HepG2 (cell line): Measurements from ENCODE around the gene MACROD2.

ENCODE experiments used
- HBP1 ChIP-seq: IDR thresholded peaks from 2 replicates; pipeline ENCODE4 v1.6.1; 2016; ENCODE audit warnings: low read depth, control low read depth
- HCFC1 ChIP-seq: fragments of 150-350 bp; IDR thresholded peaks from 2 replicates; pipeline ENCODE4 v1.6.1; 2014; ENCODE audit warnings: low read depth, low read length
- KAT2B ChIP-seq: fragments of 150-350 bp; IDR thresholded peaks from 2 replicates; pipeline ENCODE4 v1.6.1; 2014; ENCODE audit warnings: low read depth, low read length, borderline replicate concordance
- MAX ChIP-seq: IDR thresholded peaks from 2 replicates; pipeline ENCODE4 v1.6.1; 2012; ENCODE audit warnings: inconsistent platforms
- MEF2D ChIP-seq: sonication (generic); formaldehyde crosslinking; IDR thresholded peaks from 2 replicates; pipeline ENCODE4 v1.5.1; 2020; ENCODE audit warnings: mild to moderate bottlenecking, missing genetic modification reagents
- NCOR1 ChIP-seq: fragments of 200-600 bp; sonication (generic); IDR thresholded peaks from 2 replicates; pipeline ENCODE4 v1.7.0; 2017; ENCODE audit warnings: antibody characterized with exemption, low read length, borderline replicate concordance
- TCF7 ChIP-seq: sonication (generic); IDR thresholded peaks from 2 replicates; pipeline ENCODE4 v1.6.1; 2016; ENCODE audit warnings: antibody characterized with exemption, low read depth
- ZNF878 ChIP-seq: sonication (generic); formaldehyde crosslinking; IDR thresholded peaks from 2 replicates; pipeline ENCODE4 v1.8.1; 2023; ENCODE audit warnings: mild to moderate bottlenecking, missing genetic modification reagents, moderate library complexity
- ZNF879 ChIP-seq: sonication (generic); formaldehyde crosslinking; IDR thresholded peaks from 2 replicates; pipeline ENCODE4 v1.8.1; 2023; ENCODE audit warnings: missing genetic modification reagents

GRCh38 chr20:14799545-14800216 lies 804.4 kb downstream of the MACROD2 start:
- TF ChIP-seq ZNF878, result no peak
- no peak for TF ChIP-seq MEF2D
- TF ChIP-seq HCFC1, result no peak
- no peak for TF ChIP-seq HBP1 (CRISPR knock-in tag)
- TF ChIP-seq ZNF879 (CRISPR knock-in tag), result no peak
- TF ChIP-seq KAT2B, result no peak
- no peak for TF ChIP-seq MAX
- TF ChIP-seq TCF7, result no peak
- TF ChIP-seq NCOR1, result no peak
